Adrenal gland (tissue), 5 donors: ENCODE measurements around the gene PAPSS1.

Source experiments
- CTCF ChIP-seq, 6 experiments: fragments of 450-650 bp in 4 of 6; fragments of 200-600 bp in 2 of 6; sonication (generic) in 1 of 6; IDR thresholded peaks; 1 replicate in 5 of 6; 2 replicates in 1 of 6; pipeline versions ENCODE4 v1.5.1 to v1.8.0; 2016 to 2021; ENCODE audit warnings: antibody characterized with exemption in 6 of 6, mild to moderate bottlenecking in 2 of 6, moderate library complexity in 1 of 6
- POLR2A ChIP-seq, 2 donors: fragments of 450-650 bp; IDR thresholded peaks; one replicate each; pipeline ENCODE4 v1.6.1; 2017; ENCODE audit warnings: antibody characterized with exemption in 2 of 2, mild to moderate bottlenecking in 2 of 2, moderate library complexity in 1 of 2
- donor health status: DM: no; HTN: no; CAD: no.

- TF ChIP-seq CTCF (IDR thresholded peaks at IDR 0.05) (no peak), POLR2A (IDR thresholded peaks at IDR 0.05) (no peak)
Observed at GRCh38 chr4:107629318-107629717, 90.7 kb downstream of the PAPSS1 start.
